Measurements from ENCODE around the gene PTPRM.

The PTPRM gene

DNA sequence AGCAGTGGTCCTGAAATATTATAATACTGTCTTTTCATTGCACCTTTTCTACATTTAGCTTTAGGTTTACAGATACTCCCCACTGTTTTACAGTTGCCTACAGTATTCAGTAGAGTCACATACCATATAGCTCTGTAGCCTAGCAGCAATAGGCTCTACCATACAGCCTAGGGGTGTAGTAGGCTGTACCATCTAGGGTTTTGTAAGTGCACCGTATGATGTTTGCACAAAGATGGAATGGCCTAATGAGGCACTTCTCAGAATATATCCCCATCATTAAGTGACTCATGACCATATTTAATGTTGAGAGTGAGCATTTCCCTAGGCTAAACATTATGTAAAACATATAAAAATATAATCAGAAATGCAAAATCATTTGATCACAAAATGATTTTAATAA is 530.8 kb downstream of the PTPRM start:
- DNase-seq (ENCODE audit: low read depth): no peak
- TF ChIP-seq POLR2A (IDR thresholded peaks at IDR 0.05; ENCODE audit: extremely low read depth, insufficient read length): no peak
- no peak for TF ChIP-seq MYC (IDR thresholded peaks at IDR 0.05; ENCODE audit: low read depth, low read length)
- TF ChIP-seq, protein P1, sequence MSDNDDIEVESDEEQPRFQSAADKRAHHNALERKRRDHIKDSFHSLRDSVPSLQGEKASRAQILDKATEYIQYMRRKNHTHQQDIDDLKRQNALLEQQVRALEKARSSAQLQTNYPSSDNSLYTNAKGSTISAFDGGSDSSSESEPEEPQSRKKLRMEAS (IDR thresholded peaks at IDR 0.05; ENCODE audit: low read depth, low read length): no peak
- TF ChIP-seq, protein P2, sequence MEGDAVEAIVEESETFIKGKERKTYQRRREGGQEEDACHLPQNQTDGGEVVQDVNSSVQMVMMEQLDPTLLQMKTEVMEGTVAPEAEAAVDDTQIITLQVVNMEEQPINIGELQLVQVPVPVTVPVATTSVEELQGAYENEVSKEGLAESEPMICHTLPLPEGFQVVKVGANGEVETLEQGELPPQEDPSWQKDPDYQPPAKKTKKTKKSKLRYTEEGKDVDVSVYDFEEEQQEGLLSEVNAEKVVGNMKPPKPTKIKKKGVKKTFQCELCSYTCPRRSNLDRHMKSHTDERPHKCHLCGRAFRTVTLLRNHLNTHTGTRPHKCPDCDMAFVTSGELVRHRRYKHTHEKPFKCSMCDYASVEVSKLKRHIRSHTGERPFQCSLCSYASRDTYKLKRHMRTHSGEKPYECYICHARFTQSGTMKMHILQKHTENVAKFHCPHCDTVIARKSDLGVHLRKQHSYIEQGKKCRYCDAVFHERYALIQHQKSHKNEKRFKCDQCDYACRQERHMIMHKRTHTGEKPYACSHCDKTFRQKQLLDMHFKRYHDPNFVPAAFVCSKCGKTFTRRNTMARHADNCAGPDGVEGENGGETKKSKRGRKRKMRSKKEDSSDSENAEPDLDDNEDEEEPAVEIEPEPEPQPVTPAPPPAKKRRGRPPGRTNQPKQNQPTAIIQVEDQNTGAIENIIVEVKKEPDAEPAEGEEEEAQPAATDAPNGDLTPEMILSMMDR (IDR thresholded peaks at IDR 0.05; ENCODE audit: low read depth, low read length): no peak
- no peak overlapping the region for H3K4me3 ChIP-seq (ENCODE audit: low read depth, low read length)

DNA sequence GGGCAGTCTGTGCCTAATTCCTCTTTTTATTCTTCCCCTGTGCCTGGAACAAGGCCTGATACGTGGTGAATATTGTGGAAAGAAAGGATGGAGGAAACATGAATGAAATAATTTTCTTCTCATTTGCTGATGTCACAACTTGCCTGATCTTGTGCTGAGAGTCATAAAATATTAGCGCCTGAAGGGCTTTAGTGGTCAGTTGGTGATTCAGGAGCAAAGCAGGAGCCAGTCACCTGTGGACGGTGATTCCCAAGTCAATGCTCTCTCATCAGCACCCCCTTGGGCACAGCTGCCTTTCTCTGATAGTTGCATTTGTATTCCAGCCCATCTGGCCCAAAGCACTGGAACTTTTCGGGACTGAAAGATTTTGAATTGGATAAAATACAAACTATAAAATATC is 539.5 kb downstream of the PTPRM start:
- no peak overlapping the region for H3K4me3 ChIP-seq (ENCODE audit: low read depth, low read length)
- no peak for TF ChIP-seq POLR2A (IDR thresholded peaks at IDR 0.05; ENCODE audit: extremely low read depth, insufficient read length)
- DNase-seq (ENCODE audit: low read depth): no peak

DNA sequence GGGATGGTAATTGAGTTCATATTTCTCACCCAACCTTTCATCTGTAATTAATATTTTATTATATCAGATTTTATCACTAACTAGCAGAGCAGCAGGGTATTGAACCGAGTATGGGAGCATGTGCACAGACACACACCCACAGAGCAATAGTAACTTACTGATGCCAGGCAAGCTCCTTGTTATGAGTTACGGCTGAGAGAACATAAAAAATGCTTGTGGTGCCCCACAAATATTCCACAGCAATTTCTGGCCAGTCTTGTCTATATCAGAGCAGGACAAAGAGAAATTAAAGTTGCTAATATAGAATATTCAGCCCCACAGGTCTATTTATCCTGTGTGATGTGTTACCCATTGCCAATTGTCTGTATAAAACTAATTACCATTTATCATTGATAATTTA is 540.3 kb downstream of the PTPRM start:
- no peak for DNase-seq (ENCODE audit: low read depth)
- no peak overlapping the region for H3K4me3 ChIP-seq (ENCODE audit: low read depth, low read length)
- TF ChIP-seq, protein P1 (IDR thresholded peaks at IDR 0.05; ENCODE audit: low read depth, low read length): no peak
- no peak for TF ChIP-seq MYC (IDR thresholded peaks at IDR 0.05; ENCODE audit: low read depth, low read length)
- TF ChIP-seq, protein P2 (IDR thresholded peaks at IDR 0.05; ENCODE audit: low read depth, low read length): no peak
- no peak for TF ChIP-seq POLR2A (IDR thresholded peaks at IDR 0.05; ENCODE audit: extremely low read depth, insufficient read length)

DNA sequence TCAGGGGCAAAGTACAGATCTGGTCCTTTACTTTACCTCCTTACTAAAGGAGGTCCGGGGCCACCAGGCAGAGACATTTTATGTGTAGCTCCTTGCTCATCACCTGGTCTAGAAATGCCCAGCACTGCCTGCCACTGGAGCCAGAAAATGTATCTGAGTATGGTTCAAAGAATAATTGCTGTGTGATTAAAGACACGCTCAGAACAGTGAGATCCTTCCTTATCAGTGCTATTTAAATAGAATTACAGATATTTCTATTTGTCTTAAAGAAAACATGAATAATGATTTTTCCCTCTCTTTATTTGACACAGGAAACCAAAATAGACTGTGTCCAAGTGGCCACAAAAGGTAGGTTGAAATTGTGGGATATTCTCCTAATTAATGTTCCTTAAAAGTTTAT is 547.4 kb downstream of the PTPRM start:
- H3K4me3 ChIP-seq (ENCODE audit: low read depth, low read length): no peak overlapping the region
- no peak for DNase-seq (ENCODE audit: low read depth)
- TF ChIP-seq MYC (IDR thresholded peaks at IDR 0.05; ENCODE audit: low read depth, low read length) (no peak), POLR2A (IDR thresholded peaks at IDR 0.05; ENCODE audit: extremely low read depth, insufficient read length) (no peak)
- TF ChIP-seq, protein P1 (IDR thresholded peaks at IDR 0.05; ENCODE audit: low read depth, low read length): no peak
- TF ChIP-seq, protein P2 (IDR thresholded peaks at IDR 0.05; ENCODE audit: low read depth, low read length): no peak

DNA sequence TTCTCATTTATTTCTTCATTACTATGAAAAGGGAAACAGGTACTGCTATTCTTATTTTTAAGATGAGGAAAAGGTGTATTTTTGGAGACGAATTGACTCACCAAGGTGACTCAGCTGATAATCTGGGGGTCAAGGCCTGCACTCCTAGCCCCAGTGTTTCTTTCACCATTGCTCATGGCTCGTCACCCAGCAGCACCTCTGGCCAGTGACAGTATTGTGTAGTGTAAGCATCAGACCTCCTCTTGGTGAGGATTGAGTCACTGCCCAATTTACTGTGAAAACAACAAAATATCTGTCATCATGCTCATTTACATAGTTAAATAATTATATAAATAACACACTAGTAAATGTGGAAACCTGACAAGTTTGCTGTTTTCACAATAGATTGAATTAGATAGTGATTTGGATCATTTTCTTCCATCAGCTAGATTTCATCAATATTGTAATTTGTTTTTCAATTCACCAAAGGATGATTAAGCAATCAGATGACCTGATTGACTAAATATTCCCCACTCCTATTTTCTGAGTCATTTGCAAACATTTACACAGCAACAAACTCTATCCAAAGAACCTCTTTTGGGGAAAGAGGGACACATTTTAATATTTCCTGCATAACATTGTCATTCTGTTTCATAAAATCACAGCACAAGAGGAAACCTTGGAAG is 549.4 kb downstream of the PTPRM start:
- H3K4me3 ChIP-seq (ENCODE audit: low read depth, low read length): no peak overlapping the region
- no peak for DNase-seq (ENCODE audit: low read depth)
- TF ChIP-seq POLR2A (IDR thresholded peaks at IDR 0.05; ENCODE audit: extremely low read depth, insufficient read length) (no peak), MYC (IDR thresholded peaks at IDR 0.05; ENCODE audit: low read depth, low read length) (no peak)
- TF ChIP-seq, protein P1 (IDR thresholded peaks at IDR 0.05; ENCODE audit: low read depth, low read length): no peak
- TF ChIP-seq, protein P2 (IDR thresholded peaks at IDR 0.05; ENCODE audit: low read depth, low read length): no peak

DNA sequence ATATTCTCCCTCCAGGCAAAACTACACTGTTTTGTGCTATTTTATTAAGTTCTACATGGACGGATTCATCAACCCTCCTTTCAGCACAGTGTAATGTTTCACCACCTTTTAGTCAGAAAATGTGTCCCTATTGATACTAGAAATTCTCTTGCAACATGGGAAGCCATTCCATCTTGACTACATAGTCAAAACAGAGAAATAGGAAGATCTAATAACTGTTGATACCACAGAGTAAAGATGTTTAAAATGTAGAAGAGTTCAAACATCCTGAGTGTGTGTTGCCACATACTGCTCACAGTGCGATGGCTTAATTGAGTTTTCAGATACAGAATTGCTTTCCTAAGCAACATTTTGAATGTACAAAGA is 549.9 kb downstream of the PTPRM start:
- TF ChIP-seq, protein P2 (IDR thresholded peaks at IDR 0.05; ENCODE audit: low read depth, low read length): no peak
- TF ChIP-seq, protein P1 (IDR thresholded peaks at IDR 0.05; ENCODE audit: low read depth, low read length): no peak
- TF ChIP-seq POLR2A (IDR thresholded peaks at IDR 0.05; ENCODE audit: extremely low read depth, insufficient read length) (no peak), MYC (IDR thresholded peaks at IDR 0.05; ENCODE audit: low read depth, low read length) (no peak)
- H3K4me3 ChIP-seq (ENCODE audit: low read depth, low read length): no peak overlapping the region
- no peak for DNase-seq (ENCODE audit: low read depth)
